Activated effector memory CD4-positive, alpha-beta T cell treated with anti-CD3 and anti-CD28 coated beads, Interleukin-2, amount 50 U/mL, for 16 hours (primary cell): ENCODE data around the gene NUP88.

ENCODE experiments used
- DNase-seq: peaks from one replicate; pipeline ENCODE4 v3.0.0-alpha.2; 2020

Gene NUP88

GRCh38 chr17:5418858-5419355 lies 555 bp downstream of the NUP88 start:
- DNase-seq = peak; percentile 85

- DNase-seq = no peak
Observed at GRCh38 chr17:5416901-5417300, 2.6 kb downstream of the NUP88 start.

- DNase-seq = no peak
Observed at GRCh38 chr17:5413682-5414081, 5.8 kb downstream of the NUP88 start.

- DNase-seq = no peak
Observed at GRCh38 chr17:5410594-5411272, 8.7 kb downstream of the NUP88 start.

- no peak for DNase-seq
Observed at GRCh38 chr17:5408186-5408585, 11.3 kb downstream of the NUP88 start.

GRCh38 chr17:5405400-5405799 lies 14.1 kb downstream of the NUP88 start:
- DNase-seq = no peak

GRCh38 chr17:5399767-5400166 lies 19.7 kb downstream of the NUP88 start:
- no peak for DNase-seq

GRCh38 chr17:5396612-5397011 lies 22.9 kb downstream of the NUP88 start:
- DNase-seq = no peak

- no peak for DNase-seq
Observed at GRCh38 chr17:5391678-5392077, 27.8 kb downstream of the NUP88 start.

- no peak for DNase-seq
Observed at GRCh38 chr17:5381542-5381941, 37.9 kb downstream of the NUP88 start.

GRCh38 chr17:5380491-5381135 lies 38.8 kb downstream of the NUP88 start:
- no peak for DNase-seq

- DNase-seq = no peak
Observed at GRCh38 chr17:5379351-5380107, 39.9 kb downstream of the NUP88 start.

GRCh38 chr17:5378566-5379207 lies 40.8 kb downstream of the NUP88 start:
- no peak for DNase-seq

- DNase-seq = no peak
Observed at GRCh38 chr17:5373112-5373511, 46.4 kb downstream of the NUP88 start.

- DNase-seq = no peak
Observed at GRCh38 chr17:5370411-5370810, 49.1 kb downstream of the NUP88 start.

- DNase-seq = no peak
Observed at GRCh38 chr17:5365831-5366230, 53.6 kb downstream of the NUP88 start.

- DNase-seq = no peak
Observed at GRCh38 chr17:5364696-5365095, 54.8 kb downstream of the NUP88 start.

GRCh38 chr17:5364156-5364555 lies 55.3 kb downstream of the NUP88 start:
- DNase-seq = no peak

GRCh38 chr17:5362162-5362811 lies 57.2 kb downstream of the NUP88 start:
- no peak for DNase-seq

- DNase-seq = no peak
Observed at GRCh38 chr17:5361426-5361825, 58.0 kb downstream of the NUP88 start.

- no peak for DNase-seq
Observed at GRCh38 chr17:5355421-5356129, 63.9 kb downstream of the NUP88 start.

- DNase-seq = no peak
Observed at GRCh38 chr17:5354886-5355415, 64.5 kb downstream of the NUP88 start.
